ENCODE data around the gene ZNF474. TPM values are rescaled to one million over a fixed set of nuclear protein-coding genes. Genes with fewer than 3 reads are reported as not detected.

ZNF474 gene
- total and polyA plus RNA-seq, 2 of the 8 experiments (the other 6 are each of a cell fraction or from before 2014, with no cell fraction given) = not detected

DNA sequence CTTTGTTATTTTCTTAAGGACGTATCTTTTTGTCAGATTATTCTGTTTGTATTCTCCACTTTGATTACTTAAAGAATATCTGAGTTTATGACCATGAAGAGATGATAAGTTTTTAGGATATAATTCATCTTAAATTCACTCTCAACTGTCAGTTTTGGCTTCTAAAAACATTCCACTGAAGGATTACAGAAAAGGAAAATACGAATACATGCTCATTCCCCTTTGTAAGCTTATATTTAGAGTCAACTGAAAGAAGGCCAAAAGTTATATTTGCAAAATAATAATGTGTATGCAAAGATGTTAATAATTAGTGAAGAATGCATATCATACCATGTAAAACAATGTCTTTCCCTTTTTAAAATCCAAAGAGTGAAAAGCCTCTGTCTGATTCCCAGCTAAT, 52.5 kb downstream of the ZNF474 start (continued):
- TF ChIP-seq, protein P1, sequence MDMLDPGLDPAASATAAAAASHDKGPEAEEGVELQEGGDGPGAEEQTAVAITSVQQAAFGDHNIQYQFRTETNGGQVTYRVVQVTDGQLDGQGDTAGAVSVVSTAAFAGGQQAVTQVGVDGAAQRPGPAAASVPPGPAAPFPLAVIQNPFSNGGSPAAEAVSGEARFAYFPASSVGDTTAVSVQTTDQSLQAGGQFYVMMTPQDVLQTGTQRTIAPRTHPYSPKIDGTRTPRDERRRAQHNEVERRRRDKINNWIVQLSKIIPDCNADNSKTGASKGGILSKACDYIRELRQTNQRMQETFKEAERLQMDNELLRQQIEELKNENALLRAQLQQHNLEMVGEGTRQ (IDR thresholded peaks at IDR 0.05; ENCODE audit: low read length) = no peak

Measured in H1 (cell line).